ENCODE data around the gene ATF7.

ATF7 gene

DNA sequence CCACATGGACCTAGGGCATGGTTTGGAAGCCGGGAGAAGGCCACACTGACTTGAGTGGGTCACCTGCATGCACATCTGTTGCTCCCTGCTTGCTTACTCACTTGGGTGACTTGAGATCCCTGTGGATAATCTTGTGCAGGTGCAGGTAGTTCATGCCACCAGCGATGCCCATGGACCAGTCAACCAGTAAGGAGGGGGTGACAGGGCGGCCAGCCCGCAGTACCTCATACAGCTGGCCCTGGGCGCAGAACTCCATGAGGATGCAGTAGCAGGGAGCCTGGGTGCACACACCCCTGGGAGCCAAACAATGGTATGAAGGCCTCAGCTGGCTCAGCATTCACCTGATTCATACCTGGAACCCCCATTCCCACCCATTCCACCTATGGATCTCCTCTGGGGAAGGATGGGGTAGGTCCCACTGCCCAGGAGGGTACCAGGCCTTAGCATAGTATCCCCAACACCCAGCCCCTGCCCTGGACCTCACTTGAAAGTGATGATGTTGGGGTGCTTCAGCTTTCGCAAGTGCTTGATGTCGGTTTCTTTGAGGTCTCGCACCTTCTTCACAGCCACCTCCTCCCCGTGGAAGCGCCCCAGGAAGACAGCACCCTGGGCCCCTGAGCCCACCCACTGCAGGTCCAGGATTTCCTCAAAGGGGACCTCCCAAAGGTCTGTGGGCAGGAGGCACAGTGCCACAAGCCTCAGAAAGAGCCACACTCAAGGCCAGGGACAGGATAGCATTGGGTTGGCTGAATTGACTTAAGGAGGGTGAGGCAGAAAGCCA is 140.0 kb downstream of the ATF7 start:
- Histone ChIP-seq H3K27me3 (ENCODE audit: low read depth, low read length) (no peaks in the 10 kb centered on the region), H2AFZ (ENCODE audit: low read depth, low read length) (no peak overlapping the region), H3K4me3 (ENCODE audit: low read length) (no peak overlapping the region), H3K4me1 (ENCODE audit: low read length) (0 out of 2 replicates have a peak, but pooled peaks cover 2% of the 10 kb centered on the region), H3K79me2 (ENCODE audit: low read length) (no peaks in the 10 kb centered on the region), H3K9me3 (ENCODE audit: insufficient read depth, low read length) (no peaks in the 10 kb centered on the region), H3K9ac (ENCODE audit: low read length) (no peak overlapping the region), H3K36me3 (replicated peaks; ENCODE audit: low read depth, low read length) (peaks cover 24% of the 10 kb centered on the region), H3K27ac (ENCODE audit: low read length) (no peak overlapping the region), H3K4me2 (ENCODE audit: low read length) (no peak overlapping the region), H4K20me1 (ENCODE audit: insufficient read depth, low read length) (peaks cover 26% of the 10 kb centered on the region)
- TF ChIP-seq, protein P1, sequence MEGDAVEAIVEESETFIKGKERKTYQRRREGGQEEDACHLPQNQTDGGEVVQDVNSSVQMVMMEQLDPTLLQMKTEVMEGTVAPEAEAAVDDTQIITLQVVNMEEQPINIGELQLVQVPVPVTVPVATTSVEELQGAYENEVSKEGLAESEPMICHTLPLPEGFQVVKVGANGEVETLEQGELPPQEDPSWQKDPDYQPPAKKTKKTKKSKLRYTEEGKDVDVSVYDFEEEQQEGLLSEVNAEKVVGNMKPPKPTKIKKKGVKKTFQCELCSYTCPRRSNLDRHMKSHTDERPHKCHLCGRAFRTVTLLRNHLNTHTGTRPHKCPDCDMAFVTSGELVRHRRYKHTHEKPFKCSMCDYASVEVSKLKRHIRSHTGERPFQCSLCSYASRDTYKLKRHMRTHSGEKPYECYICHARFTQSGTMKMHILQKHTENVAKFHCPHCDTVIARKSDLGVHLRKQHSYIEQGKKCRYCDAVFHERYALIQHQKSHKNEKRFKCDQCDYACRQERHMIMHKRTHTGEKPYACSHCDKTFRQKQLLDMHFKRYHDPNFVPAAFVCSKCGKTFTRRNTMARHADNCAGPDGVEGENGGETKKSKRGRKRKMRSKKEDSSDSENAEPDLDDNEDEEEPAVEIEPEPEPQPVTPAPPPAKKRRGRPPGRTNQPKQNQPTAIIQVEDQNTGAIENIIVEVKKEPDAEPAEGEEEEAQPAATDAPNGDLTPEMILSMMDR (IDR thresholded peaks at IDR 0.05; ENCODE audit: low read depth, low read length) = no peak
- TF ChIP-seq EZH2phosphoT487 (IDR thresholded peaks at IDR 0.05; ENCODE audit: low read depth) = no peak

DNA sequence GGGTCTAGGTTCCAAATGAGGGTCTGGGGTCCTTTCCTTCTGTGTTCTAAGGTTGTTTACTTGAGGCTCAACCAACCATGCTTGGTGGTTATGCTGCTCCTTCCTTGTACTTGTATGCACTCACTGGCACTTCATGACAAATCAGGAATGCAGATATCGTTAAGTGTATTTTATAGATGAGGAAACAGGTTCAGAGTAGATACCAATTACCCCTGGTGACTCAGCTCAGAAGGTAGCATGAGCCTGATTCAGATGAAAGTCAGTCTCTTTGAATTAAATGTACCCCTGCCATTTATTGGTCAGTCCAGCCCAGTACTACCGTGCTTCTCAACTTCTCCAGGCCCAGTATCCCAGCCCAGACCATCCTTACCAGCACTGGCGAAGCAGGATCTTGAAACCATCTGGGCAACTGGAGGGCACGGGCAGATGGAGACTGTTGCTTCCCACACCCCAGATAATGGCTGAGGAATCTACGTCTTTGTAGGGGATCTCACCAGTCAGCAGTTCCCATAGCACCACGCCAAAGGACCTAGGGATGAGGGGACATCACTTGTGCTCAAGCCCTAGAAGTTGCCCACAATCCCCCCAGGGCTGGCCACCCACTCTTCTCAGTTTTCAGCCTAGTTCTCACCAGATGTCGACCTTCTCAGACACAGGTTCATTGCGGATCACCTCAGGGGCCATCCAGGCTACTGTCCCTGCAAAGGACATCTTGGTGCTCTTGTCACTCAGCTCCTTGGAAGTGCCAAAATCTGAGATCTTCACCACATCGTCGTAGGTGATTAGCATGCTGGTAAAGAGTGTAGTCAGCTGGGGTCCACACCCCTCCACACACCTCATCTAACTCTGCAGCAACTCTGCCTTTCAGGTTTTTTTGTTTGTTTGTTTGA is 141.3 kb downstream of the ATF7 start:
- Histone ChIP-seq H3K79me2 (ENCODE audit: low read length) (peaks cover under 1% of the 10 kb centered on the region; the same call in 1 of the 2 replicates), H3K4me2 (ENCODE audit: low read length) (no peak overlapping the region), H2AFZ (ENCODE audit: low read depth, low read length) (no peak overlapping the region), H3K4me3 (ENCODE audit: low read length) (no peak overlapping the region), H4K20me1 (ENCODE audit: insufficient read depth, low read length) (peaks cover 31% of the 10 kb centered on the region), H3K9ac (ENCODE audit: low read length) (no peak overlapping the region), H3K27me3 (ENCODE audit: low read depth, low read length) (no peaks in the 10 kb centered on the region), H3K36me3 (replicated peaks; ENCODE audit: low read depth, low read length) (peaks cover 31% of the 10 kb centered on the region), H3K27ac (ENCODE audit: low read length) (no peak overlapping the region), H3K4me1 (ENCODE audit: low read length) (0 out of 2 replicates have a peak, but pooled peaks cover 2% of the 10 kb centered on the region), H3K9me3 (ENCODE audit: insufficient read depth, low read length) (no peaks in the 10 kb centered on the region)
- TF ChIP-seq EZH2phosphoT487 (IDR thresholded peaks at IDR 0.05; ENCODE audit: low read depth) = no peak
- TF ChIP-seq, protein P1 (IDR thresholded peaks at IDR 0.05; ENCODE audit: low read depth, low read length) = no peak

DNA sequence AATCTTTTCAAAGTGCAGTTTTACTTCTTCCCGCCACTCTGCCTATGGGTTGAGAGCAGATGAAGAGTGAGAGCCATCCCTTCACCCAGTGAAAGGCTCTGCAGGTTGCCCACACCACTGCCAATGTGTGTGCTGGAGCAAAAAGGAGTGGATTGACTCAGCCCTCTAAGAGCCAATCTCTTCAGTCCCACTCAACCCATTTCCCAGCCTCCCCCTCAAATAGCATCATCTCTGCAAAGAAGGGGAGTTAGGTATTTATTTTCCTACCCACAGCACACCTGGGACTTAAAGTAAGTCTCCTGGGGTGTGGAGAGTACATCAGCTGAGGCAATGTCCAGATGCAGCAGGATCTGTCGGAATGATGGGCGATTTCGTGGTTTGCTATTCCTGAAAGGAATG is 142.2 kb downstream of the ATF7 start:
- H2AFZ ChIP-seq (ENCODE audit: low read depth, low read length) = no peak overlapping the region
- H3K4me3 ChIP-seq (ENCODE audit: low read length) = no peak overlapping the region
- H3K9ac ChIP-seq (ENCODE audit: low read length) = no peak overlapping the region
- no peaks in the 10 kb centered on the region for H3K9me3 ChIP-seq (ENCODE audit: insufficient read depth, low read length)
- H3K27ac ChIP-seq (ENCODE audit: low read length) = peak overlapping the region; percentile 8; the same call in 1 of the 2 replicates
- peaks cover 4% of the 10 kb centered on the region for H3K79me2 ChIP-seq (ENCODE audit: low read length)
- no peak overlapping the region for H3K4me2 ChIP-seq (ENCODE audit: low read length)
- H3K4me1 ChIP-seq (ENCODE audit: low read length) = 0 out of 2 replicates have a peak, but pooled peaks cover 4% of the 10 kb centered on the region
- H4K20me1 ChIP-seq (ENCODE audit: insufficient read depth, low read length) = peaks cover 33% of the 10 kb centered on the region
- no peaks in the 10 kb centered on the region for H3K27me3 ChIP-seq (ENCODE audit: low read depth, low read length)
- TF ChIP-seq, protein P1 (IDR thresholded peaks at IDR 0.05; ENCODE audit: low read depth, low read length) = no peak
- TF ChIP-seq EZH2phosphoT487 (IDR thresholded peaks at IDR 0.05; ENCODE audit: low read depth) = no peak
- peaks cover 37% of the 10 kb centered on the region for H3K36me3 ChIP-seq (replicated peaks; ENCODE audit: low read depth, low read length)

Data from OCI-LY3 (cell line).